GM18870 (cell line): ENCODE data around the gene DPP6.

Experiments
- ATAC-seq: cut with Tn5 transposase; IDR thresholded peaks from one replicate; pipeline ENCODE4 v1.9.1; 2021; ENCODE audit warnings: moderate library complexity; ENCODE audit not compliant: unreplicated experiment

DPP6 gene

GRCh38 chr7:154783281-154783909 lies 731.2 kb downstream of the DPP6 start:
- ATAC-seq: no peak

DNA sequence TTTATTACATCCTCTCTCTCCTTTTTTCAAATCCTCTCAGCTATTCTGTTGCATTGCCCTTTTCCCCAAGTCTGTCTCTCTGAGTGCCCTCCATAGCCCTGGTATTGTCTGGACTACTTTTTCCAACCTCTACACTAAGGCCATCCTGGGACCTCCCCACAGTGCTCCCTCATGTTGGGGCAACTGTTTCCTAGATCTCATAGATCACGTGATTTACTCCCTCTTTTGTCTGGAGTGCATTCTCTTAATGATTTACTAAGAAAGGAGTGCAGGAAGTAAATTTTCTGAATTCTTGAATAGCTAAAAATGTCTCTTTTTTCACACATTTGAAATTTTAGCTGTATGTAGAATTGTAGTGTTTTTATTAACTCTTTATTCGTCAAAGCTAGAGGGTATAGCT lies 733.7 kb downstream of the DPP6 start:
- ATAC-seq: no peak

DNA sequence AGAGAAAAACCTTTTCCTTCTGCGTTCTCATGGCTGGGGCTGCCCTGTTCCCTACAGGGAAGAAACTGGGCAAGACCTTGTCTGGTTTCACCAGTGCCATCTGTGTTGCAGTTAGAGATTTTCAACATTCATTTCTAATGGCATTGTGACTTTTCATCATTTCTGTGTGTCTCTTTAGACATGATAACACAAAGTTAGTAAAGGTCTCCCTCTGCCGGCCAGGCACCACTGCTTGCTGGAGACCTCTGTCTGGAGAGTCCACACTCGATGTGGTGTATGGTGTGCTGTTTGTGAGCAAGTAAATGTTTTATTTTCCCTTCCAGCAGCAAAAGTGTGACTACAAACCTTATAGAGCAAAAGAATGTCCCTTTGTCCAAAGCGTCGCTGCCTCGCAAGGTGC lies 737.2 kb downstream of the DPP6 start:
- no peak for ATAC-seq

DNA sequence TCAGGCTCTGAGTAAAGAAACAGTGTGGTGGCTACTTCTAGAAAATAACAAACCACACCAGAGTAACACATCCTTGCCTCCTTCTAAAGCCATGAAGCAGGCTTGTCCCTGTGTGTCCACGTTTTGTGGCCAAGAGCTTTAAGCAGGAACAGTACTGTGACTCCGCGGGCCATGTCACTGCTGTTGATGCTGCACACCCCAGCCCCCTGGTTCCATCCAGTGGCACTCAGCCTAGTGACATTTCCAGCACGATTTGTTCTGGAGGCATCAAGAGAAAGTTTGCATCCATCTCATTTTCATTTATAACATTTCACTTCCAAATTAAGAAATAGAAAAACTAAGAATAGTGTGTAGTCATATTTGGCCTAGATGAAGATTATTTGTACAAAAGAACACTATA lies 739.4 kb downstream of the DPP6 start:
- no peak for ATAC-seq

- ATAC-seq: no peak
Observed at GRCh38 chr7:154792436-154793055, 740.3 kb downstream of the DPP6 start.

- no peak for ATAC-seq
Observed at GRCh38 chr7:154794147-154794780, 742.1 kb downstream of the DPP6 start.

DNA sequence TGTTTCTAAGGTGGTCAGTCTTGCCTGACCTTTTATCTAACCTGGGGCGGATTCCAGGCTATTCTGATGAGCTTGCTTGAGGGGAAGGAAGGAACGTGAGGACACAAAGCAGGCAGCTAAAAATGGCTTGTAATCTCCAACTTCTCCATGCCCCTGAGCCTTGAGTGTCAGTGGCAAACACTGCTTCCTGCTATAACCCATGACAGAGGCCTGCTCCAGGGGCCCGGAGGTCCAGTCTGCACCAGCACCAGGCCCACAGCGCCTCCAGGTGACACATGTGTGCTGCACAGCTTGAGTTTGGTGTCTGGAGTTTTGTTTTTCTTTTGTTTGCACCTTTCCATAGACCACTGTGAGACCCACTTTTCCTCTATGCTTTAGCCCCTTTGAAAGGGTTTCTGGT lies 742.8 kb downstream of the DPP6 start:
- ATAC-seq: no peak

DNA sequence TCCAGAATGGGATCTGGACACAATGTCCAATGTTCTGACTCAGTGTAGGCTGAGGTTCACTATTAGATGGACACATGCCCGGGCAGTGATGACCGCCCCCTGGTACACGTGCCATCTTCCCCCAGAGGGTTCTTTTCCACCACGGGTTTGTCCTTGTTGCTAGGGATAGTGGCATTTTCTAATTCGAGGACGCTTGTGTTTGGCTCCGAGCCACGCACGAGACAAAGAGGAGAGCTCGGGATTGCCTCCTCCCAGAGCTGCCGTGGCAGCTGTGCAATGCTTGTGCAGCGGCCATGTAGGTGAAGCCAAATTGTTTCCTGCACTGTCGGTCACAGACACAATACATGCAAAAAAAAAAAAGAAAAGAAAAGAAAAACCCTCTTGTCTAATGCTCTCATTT lies 743.2 kb downstream of the DPP6 start:
- no peak for ATAC-seq

- no peak for ATAC-seq
Observed at GRCh38 chr7:154804449-154804848, 752.3 kb downstream of the DPP6 start.

DNA sequence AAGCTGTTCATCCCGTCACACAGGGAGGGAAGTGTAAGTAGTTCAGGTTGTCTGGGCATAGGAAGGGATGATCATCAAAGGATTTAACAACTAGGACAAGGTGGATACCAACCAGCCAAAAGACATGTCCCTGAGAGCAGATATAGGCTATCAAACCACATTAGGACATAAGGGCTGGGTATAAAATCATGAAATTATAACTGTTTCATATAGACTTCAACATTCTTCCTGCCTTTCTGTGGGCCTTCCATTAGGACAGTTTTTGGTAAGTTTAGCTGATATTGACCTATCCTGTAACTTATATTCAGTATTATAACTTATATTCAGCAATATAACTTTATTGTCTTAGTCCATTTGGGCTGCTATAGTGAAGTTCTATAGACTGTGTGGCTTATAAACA lies 759.8 kb downstream of the DPP6 start:
- ATAC-seq: no peak

DNA sequence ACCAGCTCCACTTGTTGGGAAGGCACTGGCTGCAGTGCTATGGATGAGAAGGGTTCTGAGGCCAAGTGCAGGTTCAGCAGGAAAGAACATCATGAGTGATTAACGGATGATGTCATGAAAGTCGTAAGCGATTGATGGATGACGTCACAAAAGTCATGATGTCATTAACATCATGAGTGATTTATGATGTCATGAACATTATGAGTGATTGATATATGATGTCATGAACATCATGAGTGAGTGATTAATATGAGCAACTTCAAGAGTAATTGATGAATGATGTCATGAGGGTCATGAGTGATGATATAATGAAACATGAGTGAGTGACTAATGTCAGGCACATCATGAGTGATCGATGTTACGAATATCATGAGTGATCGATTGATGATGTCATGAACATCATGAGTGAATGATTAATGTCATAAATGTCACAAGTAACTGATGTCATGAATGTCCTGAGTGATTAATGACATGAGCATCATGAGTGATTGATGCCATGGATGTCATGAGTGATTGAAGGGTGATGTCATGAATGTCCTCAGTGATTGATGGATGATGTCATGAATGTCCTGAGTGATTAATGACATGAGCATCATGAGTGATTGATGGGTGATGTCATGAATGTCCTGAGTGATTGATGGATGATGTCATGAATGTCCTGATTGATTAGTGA lies 765.2 kb downstream of the DPP6 start:
- ATAC-seq: no peak

- no peak for ATAC-seq
Observed at GRCh38 chr7:154827007-154827406, 774.8 kb downstream of the DPP6 start.

GRCh38 chr7:154832557-154833138 lies 780.5 kb downstream of the DPP6 start:
- no peak for ATAC-seq

- ATAC-seq: no peak
Observed at GRCh38 chr7:154836021-154836448, 783.8 kb downstream of the DPP6 start.

DNA sequence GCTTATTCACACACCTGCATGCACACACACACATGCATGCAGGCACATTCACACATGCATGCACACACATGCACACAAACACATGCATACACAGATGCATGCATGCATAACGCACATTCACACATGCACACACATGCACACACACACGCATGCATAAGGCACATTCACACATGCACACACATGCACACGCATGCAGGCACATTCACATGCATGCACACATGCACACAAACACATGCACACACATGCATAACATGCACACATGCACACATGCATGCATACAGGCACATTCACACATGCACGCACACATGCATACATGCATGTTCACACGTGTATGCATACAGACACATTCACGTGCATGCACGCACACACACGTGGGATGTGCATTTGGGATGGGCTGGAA lies 784.9 kb downstream of the DPP6 start:
- no peak for ATAC-seq

GRCh38 chr7:154837622-154838021 lies 785.4 kb downstream of the DPP6 start:
- ATAC-seq: peak; percentile 99

DNA sequence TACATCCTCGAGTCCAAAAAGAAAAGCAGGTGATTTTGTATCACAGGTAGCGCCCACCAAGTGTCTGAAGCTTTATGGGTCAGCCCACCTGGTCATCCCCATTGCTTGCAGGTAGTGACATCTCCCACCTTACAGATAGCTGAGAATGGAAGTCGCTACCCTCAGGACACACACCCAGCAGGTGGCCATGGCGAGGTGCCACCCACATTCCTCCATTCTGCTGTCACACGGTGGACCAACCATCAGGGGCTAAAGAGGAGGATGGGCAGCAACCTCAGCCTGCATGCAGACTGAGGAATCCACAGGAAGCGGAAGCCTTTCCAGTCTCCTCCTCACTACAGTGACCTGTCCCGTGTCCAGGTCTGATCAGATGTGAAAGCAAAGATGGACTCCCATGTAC lies 787.9 kb downstream of the DPP6 start:
- ATAC-seq: no peak

- no peak for ATAC-seq
Observed at GRCh38 chr7:154841731-154842331, 789.6 kb downstream of the DPP6 start.

DNA sequence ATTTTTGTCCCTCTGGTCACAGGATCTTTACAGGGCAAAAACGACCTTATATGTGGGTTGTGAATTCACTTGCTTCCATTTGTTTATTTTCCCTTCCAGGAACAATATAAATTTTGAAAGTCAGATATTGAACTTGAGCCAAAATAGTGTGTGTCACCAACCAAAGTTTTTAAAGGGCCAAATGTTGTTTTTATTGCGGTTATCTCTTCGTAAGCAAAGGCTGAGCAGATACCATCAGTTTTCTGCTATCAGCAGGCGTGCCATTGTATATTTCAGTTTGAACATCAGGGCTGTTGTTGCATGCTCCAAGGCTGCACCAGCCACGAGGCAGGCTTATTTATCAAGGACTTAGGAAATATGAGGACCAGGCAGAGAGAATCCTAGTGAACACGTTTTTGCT lies 790.4 kb downstream of the DPP6 start:
- no peak for ATAC-seq

DNA sequence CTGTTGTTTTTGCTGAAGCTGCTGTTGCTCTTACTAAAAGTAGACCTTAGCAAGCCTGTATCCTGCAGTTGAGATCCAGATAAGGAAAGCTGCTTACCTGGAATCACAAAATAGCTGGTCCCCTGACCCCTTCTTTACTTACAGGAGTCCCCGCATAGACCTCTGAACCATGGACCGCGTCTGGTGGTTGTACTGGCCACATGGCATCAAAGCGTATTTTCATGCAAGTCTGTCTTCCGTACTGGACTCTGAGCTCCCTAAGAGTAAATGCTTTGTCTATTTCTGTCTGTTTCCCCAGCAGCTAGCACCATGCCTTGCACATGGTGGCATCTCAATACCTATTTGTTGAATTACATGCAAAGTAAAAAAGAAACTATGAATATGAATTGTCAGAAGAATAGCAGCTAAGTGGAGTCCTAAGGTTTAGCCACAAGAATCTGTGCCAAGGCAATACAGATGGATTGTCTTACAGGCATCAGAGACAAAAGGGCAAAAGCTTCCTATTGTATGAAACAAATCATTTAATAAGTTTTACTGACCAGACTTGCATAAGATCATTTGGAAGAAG lies 791.6 kb downstream of the DPP6 start:
- no peak for ATAC-seq

GRCh38 chr7:154844499-154844898 lies 792.3 kb downstream of the DPP6 start:
- no peak for ATAC-seq
